Immature natural killer cell (primary cell): Measurements from ENCODE around the gene BPIFB2. TPM values are rescaled to one million over a fixed set of nuclear protein-coding genes. Genes with fewer than 3 reads are reported as not detected.

Source experiments
- DNase-seq, 3 donors: peaks; one replicate each; pipeline ENCODE4 v3.0.0; 2022; ENCODE audit warnings: mixed read lengths in 1 of 3
- H3K27ac Mint-ChIP-seq, 6 donors: one replicate each; pipeline ENCODE4 v1.8.0; 2020; ENCODE audit warnings: mixed read lengths in 6 of 6, mild to moderate bottlenecking in 5 of 6, inconsistent platforms in 4 of 6, moderate library complexity in 3 of 6
- H3K27me3 Mint-ChIP-seq, 3 donors: one replicate each; pipeline ENCODE4 v1.8.0; 2020 to 2021; ENCODE audit warnings: low read depth in 3 of 3, mild to moderate bottlenecking in 3 of 3, mixed read lengths in 3 of 3, moderate library complexity in 3 of 3, inconsistent platforms in 1 of 3
- H3K36me3 Mint-ChIP-seq, 3 donors: one replicate each; pipeline ENCODE4 v1.8.0; 2020; ENCODE audit warnings: mixed read lengths in 3 of 3, inconsistent platforms in 2 of 3, mild to moderate bottlenecking in 2 of 3
- H3K4me1 Mint-ChIP-seq, 2 donors: one replicate each; pipeline ENCODE4 v1.8.0; 2020; ENCODE audit warnings: inconsistent platforms in 2 of 2, mild to moderate bottlenecking in 2 of 2, mixed read lengths in 2 of 2, moderate library complexity in 1 of 2
- H3K4me3 Mint-ChIP-seq, 5 donors: one replicate each; pipeline ENCODE4 v1.8.0; 2020; ENCODE audit warnings: mild to moderate bottlenecking in 5 of 5, mixed read lengths in 5 of 5, inconsistent platforms in 3 of 5, moderate library complexity in 3 of 5
- H3K9me3 Mint-ChIP-seq, 6 donors: one replicate each; pipeline ENCODE4 v1.8.0; 2020; ENCODE audit warnings: mild to moderate bottlenecking in 6 of 6, mixed read lengths in 6 of 6, inconsistent platforms in 4 of 6, moderate library complexity in 3 of 6
- polyA plus RNA-seq, 3 donors: library from polyadenylated mRNA; unstranded; fragments of 300-500 nt; fragmentation: Illumina TruSeq; gene quantifications; one replicate each; pipeline ENCODE4 v1.2.3, GENCODE V29; 2021

Gene BPIFB2
- polyA plus RNA-seq, 3 donors from 2014 or later = not detected

- Mint-ChIP-seq H3K9me3 (no peaks in the 10 kb centered on the region), H3K27me3 (peaks cover 0 to 2% (median 0%) of the 10 kb centered on the region in 3 donors), H3K27ac (no peak overlapping the region), H3K36me3 (no peaks in the 10 kb centered on the region), H3K4me3 (no peak overlapping the region), H3K4me1 (no peaks in the 10 kb centered on the region)
- no peak for DNase-seq
These were observed 7.8 kb upstream of the BPIFB2 start for GRCh38 chr20:32999603-33000250.

- Mint-ChIP-seq H3K4me1 (no peaks in the 10 kb centered on the region), H3K36me3 (no peaks in the 10 kb centered on the region), H3K9me3 (no peaks in the 10 kb centered on the region), H3K27ac (no peak overlapping the region), H3K27me3 (peaks cover 0 to 2% (median 0%) of the 10 kb centered on the region in 3 donors), H3K4me3 (no peak overlapping the region)
- no peak for DNase-seq
These were observed 6.6 kb upstream of the BPIFB2 start for GRCh38 chr20:33000802-33001466.

- H3K4me1 Mint-ChIP-seq = no peaks in the 10 kb centered on the region
- no peaks in the 10 kb centered on the region for H3K36me3 Mint-ChIP-seq
- H3K27me3 Mint-ChIP-seq = peaks cover 0 to under 1% (median 0%) of the 10 kb centered on the region in 3 donors
- H3K4me3 Mint-ChIP-seq = no peak overlapping the region
- no peaks in the 10 kb centered on the region for H3K9me3 Mint-ChIP-seq
- H3K27ac Mint-ChIP-seq = peak overlapping the region in 1 of 6 donors; percentile 11
- no peak for DNase-seq
These were observed 5.3 kb upstream of the BPIFB2 start for GRCh38 chr20:33002087-33002808.

GRCh38 chr20:33004141-33004751 is 3.3 kb upstream of the BPIFB2 start, which contains the start of gene SUN5:
SUN5 (minus strand) TSS chr20:33004433; CDS start chr20:33004340, 93 bp downstream.
- H3K9me3 Mint-ChIP-seq = no peaks in the 10 kb centered on the region
- H3K27me3 Mint-ChIP-seq = peaks cover 0 to 2% (median 1%) of the 10 kb centered on the region in 3 donors
- H3K36me3 Mint-ChIP-seq = no peaks in the 10 kb centered on the region
- no peaks in the 10 kb centered on the region for H3K4me1 Mint-ChIP-seq
- H3K4me3 Mint-ChIP-seq = no peak within 1 kb of the TSS
- DNase-seq = no peak
- H3K27ac Mint-ChIP-seq = peak within 1 kb of the TSS in 2 of 6 donors; percentile 26 to 64

DNA sequence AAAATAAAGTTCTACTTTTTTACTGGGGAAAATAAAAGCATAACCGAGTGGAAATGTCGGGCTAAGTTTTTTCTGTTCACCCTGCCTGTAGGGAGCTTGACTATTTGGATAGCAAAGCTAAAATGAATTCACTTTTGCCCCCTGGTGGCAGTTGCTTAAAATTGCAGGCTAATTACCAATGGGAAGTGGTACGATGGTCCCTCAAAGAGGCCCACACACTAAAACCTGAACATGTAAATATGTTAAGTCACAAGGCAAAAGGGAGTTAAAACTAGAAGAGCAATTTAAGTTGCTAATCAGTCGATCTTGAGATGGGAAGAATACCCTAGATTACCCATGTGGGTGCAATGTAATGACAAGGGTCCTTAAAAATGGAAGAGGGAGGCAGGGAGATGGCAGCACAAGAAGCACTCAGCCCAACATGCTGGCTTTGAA is 2.4 kb upstream of the BPIFB2 start:
- H3K27ac Mint-ChIP-seq = peak overlapping the region in 1 of 6 donors; percentile 26
- peaks cover 0 to 2% (median 1%) of the 10 kb centered on the region in 3 donors for H3K27me3 Mint-ChIP-seq
- no peak overlapping the region for H3K4me3 Mint-ChIP-seq
- peak; percentile 19 to 32 (median 26) for DNase-seq
- no peaks in the 10 kb centered on the region for H3K36me3 Mint-ChIP-seq
- no peaks in the 10 kb centered on the region for H3K4me1 Mint-ChIP-seq
- H3K9me3 Mint-ChIP-seq = no peaks in the 10 kb centered on the region

DNA sequence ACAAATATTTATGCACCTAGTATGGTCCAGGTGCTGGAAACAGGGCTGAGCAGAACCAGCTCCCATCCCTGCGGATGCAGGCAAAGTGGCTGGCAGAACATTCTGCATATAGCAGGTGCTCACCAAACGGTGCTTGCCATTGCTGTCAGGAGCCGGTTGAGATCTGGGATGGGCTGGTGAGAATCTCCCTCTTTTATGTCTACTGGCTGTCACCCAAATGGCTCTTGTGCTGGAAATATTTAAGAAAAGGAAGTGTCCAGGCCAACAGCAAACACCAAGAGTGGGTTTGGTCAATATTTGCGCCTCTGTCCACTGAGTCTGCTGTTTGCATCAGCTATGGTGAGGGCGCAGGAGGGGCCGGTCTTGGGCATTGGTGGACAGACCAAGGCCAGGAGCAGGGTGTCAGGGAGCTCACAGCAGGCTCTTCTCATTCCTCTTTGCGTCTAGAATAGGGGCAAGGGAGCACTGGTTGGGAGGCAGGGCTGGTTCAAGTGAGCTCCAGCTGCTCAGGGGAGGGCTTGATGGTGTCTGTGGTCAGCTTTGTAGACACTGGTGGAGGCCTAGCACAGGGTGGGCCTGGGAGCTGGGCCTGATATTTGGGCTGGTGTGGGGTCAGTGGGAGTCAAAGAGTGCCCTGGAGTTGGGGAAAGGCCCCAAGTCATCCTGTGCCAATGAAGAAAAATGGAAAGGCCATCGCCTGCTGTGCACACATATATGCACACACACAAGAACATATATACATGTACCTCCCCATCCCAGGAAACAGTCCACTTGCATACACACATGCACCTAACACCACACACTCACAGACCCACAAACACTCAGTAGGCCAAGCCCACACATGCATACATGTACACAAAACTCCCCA is 1.4 kb upstream of the BPIFB2 start:
- H3K4me3 Mint-ChIP-seq = no peak overlapping the region
- no peaks in the 10 kb centered on the region for H3K36me3 Mint-ChIP-seq
- no peak overlapping the region for H3K27ac Mint-ChIP-seq
- DNase-seq = no peak
- H3K27me3 Mint-ChIP-seq = peaks cover 0 to 2% (median 1%) of the 10 kb centered on the region in 3 donors
- H3K4me1 Mint-ChIP-seq = no peaks in the 10 kb centered on the region
- H3K9me3 Mint-ChIP-seq = no peaks in the 10 kb centered on the region

DNA sequence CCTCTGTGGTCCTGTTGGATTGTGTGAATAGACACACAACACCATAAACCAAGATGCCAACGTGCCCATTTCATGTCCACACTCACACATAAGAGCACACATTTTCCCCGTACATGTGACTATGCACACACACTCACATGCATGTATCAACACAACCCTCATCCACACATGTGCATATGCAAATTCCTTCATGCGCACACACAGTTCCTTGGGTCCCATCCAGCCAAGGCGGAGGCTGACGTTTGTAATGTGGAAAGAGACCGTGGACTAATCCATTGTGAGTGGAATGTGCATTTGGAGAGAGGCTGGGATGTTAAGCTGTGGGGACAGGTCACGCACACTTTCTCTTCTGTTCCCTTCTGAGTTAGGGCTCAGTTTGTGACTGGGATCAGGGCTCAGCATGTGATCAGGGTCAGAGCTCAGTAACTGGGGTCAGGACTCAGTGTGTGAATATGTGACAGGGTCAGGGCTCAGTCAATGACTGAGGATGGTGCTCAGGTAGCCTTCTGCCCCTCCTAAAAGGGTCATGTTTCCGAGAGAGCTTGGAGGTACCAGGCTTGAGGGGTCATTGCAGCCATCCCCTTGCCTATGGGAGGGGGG is 628 bp upstream of the BPIFB2 start:
- peaks cover 0 to 2% (median 1%) of the 10 kb centered on the region in 3 donors for H3K27me3 Mint-ChIP-seq
- H3K4me3 Mint-ChIP-seq = no peak overlapping the region
- H3K27ac Mint-ChIP-seq = no peak overlapping the region
- no peaks in the 10 kb centered on the region for H3K4me1 Mint-ChIP-seq
- H3K36me3 Mint-ChIP-seq = no peaks in the 10 kb centered on the region
- no peaks in the 10 kb centered on the region for H3K9me3 Mint-ChIP-seq
- no peak for DNase-seq

- H3K4me3 Mint-ChIP-seq = no peak overlapping the region
- H3K9me3 Mint-ChIP-seq = no peaks in the 10 kb centered on the region
- H3K36me3 Mint-ChIP-seq = no peaks in the 10 kb centered on the region
- peaks cover 2 to 8% of the 10 kb centered on the region in 2 donors for H3K4me1 Mint-ChIP-seq
- DNase-seq = no peak
- H3K27me3 Mint-ChIP-seq = peaks cover 0 to 2% (median 1%) of the 10 kb centered on the region in 3 donors
- peak overlapping the region in 1 of 6 donors; percentile 59 for H3K27ac Mint-ChIP-seq
These were observed 1.1 kb downstream of the BPIFB2 start for GRCh38 chr20:33008336-33009213.

DNA sequence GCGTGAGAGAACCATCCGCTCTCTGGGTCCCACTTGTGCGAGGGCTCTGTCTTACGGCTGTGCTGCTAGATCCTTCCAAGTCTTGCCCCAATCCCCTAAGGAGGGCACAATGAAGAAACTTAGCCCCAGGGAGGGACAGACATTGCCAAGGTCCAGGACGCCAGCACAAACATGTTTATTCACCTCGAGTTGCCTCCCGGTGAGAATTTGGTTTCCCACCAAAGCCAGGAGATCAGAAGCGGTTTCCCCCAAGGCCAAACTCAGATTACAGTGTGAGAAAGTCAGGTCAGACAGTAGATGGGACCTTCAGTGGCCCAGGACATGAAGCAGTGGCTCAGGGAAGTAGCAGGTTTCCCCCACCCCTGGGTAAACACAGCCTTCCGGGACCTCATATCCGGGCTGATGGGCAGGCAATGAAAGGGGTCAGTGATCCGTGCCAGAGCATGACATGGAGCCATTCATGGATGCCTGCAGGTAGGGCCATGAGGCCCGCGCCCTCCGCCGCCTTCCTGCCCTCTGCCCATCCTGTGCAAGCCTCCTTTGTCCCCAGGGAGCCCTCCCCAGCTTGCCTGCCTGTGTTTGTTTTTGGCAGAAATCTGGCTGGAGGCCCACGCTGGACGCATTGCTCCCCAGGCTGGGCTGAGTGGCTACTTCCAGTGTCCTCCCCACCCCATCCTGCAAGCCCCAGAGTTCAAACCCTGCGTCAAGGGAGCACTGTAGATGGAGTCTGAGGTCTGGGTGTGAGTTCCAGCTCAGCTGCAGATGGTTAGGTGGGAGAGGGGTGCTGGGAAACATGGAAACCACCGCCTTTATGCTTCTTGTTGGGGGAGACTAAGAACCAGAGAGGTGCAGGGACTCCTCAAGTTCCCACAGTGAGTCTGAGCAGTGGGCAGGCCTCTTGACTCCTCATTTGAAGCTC is 2.0 kb downstream of the BPIFB2 start:
- H3K9me3 Mint-ChIP-seq = no peaks in the 10 kb centered on the region
- peaks cover 7 to 11% of the 10 kb centered on the region in 2 donors for H3K4me1 Mint-ChIP-seq
- no peaks in the 10 kb centered on the region for H3K36me3 Mint-ChIP-seq
- H3K27me3 Mint-ChIP-seq = peaks cover 0 to 2% (median 1%) of the 10 kb centered on the region in 3 donors
- DNase-seq = no peak
- H3K4me3 Mint-ChIP-seq = no peak overlapping the region
- H3K27ac Mint-ChIP-seq = no peak overlapping the region

- H3K27me3 Mint-ChIP-seq = peaks cover 0 to 2% (median 1%) of the 10 kb centered on the region in 3 donors
- no peak overlapping the region for H3K4me3 Mint-ChIP-seq
- DNase-seq = no peak
- H3K27ac Mint-ChIP-seq = no peak overlapping the region
- peaks cover 8 to 15% of the 10 kb centered on the region in 2 donors for H3K4me1 Mint-ChIP-seq
- no peaks in the 10 kb centered on the region for H3K9me3 Mint-ChIP-seq
- H3K36me3 Mint-ChIP-seq = no peaks in the 10 kb centered on the region
These were observed 2.6 kb downstream of the BPIFB2 start for GRCh38 chr20:33010133-33010504.

DNA sequence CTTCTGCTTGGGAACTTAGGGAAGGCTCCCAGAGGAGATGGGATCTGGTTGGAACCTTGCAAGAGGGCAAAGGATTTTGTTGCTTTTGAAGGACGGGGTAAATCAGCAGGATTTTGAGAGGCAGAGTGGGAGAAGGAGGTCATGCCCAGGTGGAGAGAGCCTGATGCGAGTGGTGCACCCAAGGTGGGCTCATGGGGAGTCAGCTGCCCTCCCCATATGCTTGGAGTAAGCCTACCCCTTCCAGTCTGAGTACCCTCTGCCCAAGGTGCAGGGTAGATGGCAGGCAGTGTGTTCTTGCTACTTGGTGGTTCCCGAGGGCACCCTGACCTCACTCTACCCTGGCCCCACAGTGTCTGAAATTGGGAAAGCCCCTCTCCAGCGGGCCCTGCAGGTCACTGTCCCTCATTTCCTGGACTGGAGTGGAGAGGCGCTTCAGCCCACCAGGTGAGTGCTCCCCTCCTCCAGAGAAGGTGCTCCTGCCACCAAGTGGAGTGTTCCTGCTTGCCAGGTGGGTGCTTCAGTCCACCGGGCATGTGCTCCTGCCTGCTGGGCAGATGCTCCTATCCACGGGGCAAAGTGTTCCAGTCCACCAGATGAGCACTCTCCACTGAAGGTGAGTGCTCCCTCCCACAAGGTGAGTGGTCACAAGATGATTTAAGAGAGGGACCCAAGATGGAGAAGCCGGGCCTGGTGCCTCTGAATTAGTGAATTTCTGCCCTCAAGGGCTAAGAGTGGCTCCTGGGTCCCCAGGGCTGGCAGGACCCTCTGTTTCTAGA is 3.4 kb downstream of the BPIFB2 start:
- DNase-seq = no peak
- Mint-ChIP-seq H3K4me3 (no peak overlapping the region), H3K27ac (no peak overlapping the region), H3K27me3 (peaks cover 0 to 2% (median 1%) of the 10 kb centered on the region in 3 donors), H3K36me3 (no peaks in the 10 kb centered on the region), H3K4me1 (peaks cover 8 to 15% of the 10 kb centered on the region in 2 donors), H3K9me3 (no peaks in the 10 kb centered on the region)
